Activated CD4-positive, alpha-beta T cell treated with anti-CD3 and anti-CD28 coated beads for 36 hours (primary cell): Measurements from ENCODE around the gene ALDH5A1. TPM values are rescaled to one million over a fixed set of nuclear protein-coding genes. Genes with fewer than 3 reads are reported as not detected.

Experiments used
- ATAC-seq: fragments of 200-7000 bp; cut with Tn5 transposase; one replicate; pipeline ENCODE4 v1.10.0; 2021; ENCODE audit warnings: mild to moderate bottlenecking, moderate library complexity
- CTCF ChIA-PET: fragments of 350-600 bp; sonication (Branson Sonifier 250); formaldehyde crosslinking; loops from one replicate; lab custom pipeline; 2021; ENCODE audit warnings: antibody characterized with exemption; lab: Charles Lee
- POLR2A ChIA-PET: fragments of 350-600 bp; sonication (Branson Sonifier 250); formaldehyde crosslinking; loops from one replicate; lab custom pipeline; 2021; ENCODE audit warnings: antibody characterized with exemption, inconsistent platforms; lab: Charles Lee
- DNase-seq: peaks from one replicate; pipeline ENCODE4 v3.0.0-alpha.2; 2020
- H3K27ac Mint-ChIP-seq: one replicate; pipeline ENCODE4 v1.8.0; 2021; ENCODE audit warnings: mixed read lengths
- H3K27me3 Mint-ChIP-seq: one replicate; pipeline ENCODE4 v1.8.0; 2021; ENCODE audit warnings: mixed read lengths
- H3K36me3 Mint-ChIP-seq: one replicate; pipeline ENCODE4 v1.8.0; 2021; ENCODE audit warnings: low read depth, mixed read lengths
- H3K4me1 Mint-ChIP-seq: one replicate; pipeline ENCODE4 v1.8.0; 2021; ENCODE audit warnings: mixed read lengths
- H3K4me3 Mint-ChIP-seq: one replicate; pipeline ENCODE4 v1.8.0; 2021; ENCODE audit warnings: mild to moderate bottlenecking, moderate library complexity, mixed read lengths
- H3K9me3 Mint-ChIP-seq: one replicate; pipeline ENCODE4 v1.8.0; 2021; ENCODE audit warnings: low read depth, mixed read lengths
- intact Hi-C, 2 experiments: fragments of 100-400 bp; cut with DNase I in 1 of 2; cut with micrococcal nuclease in 1 of 2; formaldehyde crosslinking; loops; one replicate each; pipeline versions ENCODE4 v1.14.2 to v1.15.1; 2022 to 2024; cut with DNase I, micrococcal nuclease
- total RNA-seq, 2 experiments: library from RNA; stranded (reverse); gene quantifications; one replicate each; pipeline ENCODE4 v1.2.3, GENCODE V29; 2021

The ALDH5A1 gene
- total RNA-seq, 2 experiments from 2014 or later = 16.5 to 18.8 TPM

DNA sequence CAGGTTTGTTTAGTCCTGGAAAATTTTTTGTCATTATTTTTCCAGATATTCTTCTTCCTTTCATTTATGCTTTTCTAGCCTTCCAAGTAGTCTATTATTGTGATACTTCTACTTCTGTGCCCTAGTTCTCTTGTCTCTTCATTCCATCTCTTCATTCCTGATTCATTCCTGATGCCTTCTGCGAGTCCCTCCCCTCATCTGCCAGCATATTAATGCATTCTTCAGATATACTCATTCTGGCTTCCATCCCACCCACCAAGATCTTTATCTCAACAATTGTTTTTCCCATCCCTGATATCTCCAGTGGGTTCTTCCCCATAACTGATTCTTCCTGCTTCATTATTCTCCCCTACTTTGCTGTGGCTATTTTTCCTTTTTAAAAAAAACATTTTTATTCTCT lies 35.2 kb downstream of the ALDH5A1 start:
- Mint-ChIP-seq H3K27ac (no peak overlapping the region), H3K36me3 (peaks cover 6% of the 10 kb centered on the region), H3K4me3 (no peak overlapping the region), H3K27me3 (no peaks in the 10 kb centered on the region), H3K9me3 (no peaks in the 10 kb centered on the region), H3K4me1 (peaks cover 9% of the 10 kb centered on the region)
- POLR2A ChIA-PET = no interaction called here
- ATAC-seq (no peak), DNase-seq (no peak)
- intact Hi-C loops = loop anchor here in 1 of 2 experiments (10.0 kb wide), 2 partner anchors 165 to 235 kb away; no protein-coding TSS in a partner anchor
- CTCF ChIA-PET = no interaction called here

DNA sequence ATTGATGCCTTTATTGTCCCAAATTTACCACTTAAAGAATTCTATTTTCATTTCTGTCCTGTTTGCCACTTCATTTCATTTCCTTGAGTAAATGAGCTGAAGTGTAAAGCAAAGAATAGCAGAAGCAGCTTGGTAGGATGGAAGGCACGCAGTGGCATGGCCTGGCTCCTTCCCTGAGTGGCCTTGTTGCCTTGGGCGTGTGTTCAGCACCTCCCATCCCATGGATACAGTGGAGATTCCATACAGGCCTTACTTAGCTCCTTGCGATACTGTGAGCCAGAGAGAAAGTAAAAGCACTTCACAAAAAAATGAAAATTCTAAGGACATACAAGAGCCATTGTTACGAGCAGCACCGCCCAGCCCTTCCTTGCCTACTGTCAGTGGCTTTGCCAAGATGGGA lies 39.6 kb downstream of the ALDH5A1 start:
- ATAC-seq = no peak
- no peak overlapping the region for H3K4me3 Mint-ChIP-seq
- no peaks in the 10 kb centered on the region for H3K9me3 Mint-ChIP-seq
- peaks cover 4% of the 10 kb centered on the region for H3K36me3 Mint-ChIP-seq
- H3K4me1 Mint-ChIP-seq = no peaks in the 10 kb centered on the region
- DNase-seq = no peak
- H3K27me3 Mint-ChIP-seq = no peaks in the 10 kb centered on the region
- CTCF ChIA-PET = interaction anchor here (0.6 to 1.1 kb wide), 5 partner anchors 9 to 438 kb away, joined by 3 read pairs; no protein-coding TSS in a partner anchor
- POLR2A ChIA-PET = no interaction called here
- H3K27ac Mint-ChIP-seq = no peak overlapping the region
- intact Hi-C loops = no loop called here

DNA sequence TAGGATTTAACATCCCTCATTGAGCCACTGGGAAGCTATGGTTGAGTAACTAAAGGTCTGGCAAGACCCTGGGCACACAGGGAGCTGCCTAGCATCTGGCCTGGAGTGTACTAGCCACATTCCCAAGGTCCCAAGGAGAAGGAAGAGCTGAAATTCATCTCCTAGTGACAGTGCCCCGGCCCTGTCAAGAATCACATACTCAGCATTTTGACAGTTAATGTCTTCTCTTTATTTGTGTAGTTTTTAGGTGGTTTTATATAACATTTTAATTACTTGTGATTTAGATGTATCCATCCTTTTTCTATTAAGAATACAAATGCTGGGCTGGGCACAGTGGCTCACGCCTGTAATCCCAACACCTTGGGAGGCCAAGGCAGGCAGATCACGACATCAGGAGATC lies 40.4 kb downstream of the ALDH5A1 start:
- Mint-ChIP-seq H3K4me3 (no peak overlapping the region), H3K27me3 (no peaks in the 10 kb centered on the region), H3K36me3 (peaks cover 2% of the 10 kb centered on the region), H3K27ac (no peak overlapping the region), H3K9me3 (no peaks in the 10 kb centered on the region), H3K4me1 (no peaks in the 10 kb centered on the region)
- ChIA-PET CTCF (interaction anchor here (0.9 to 1.7 kb wide), 3 partner anchors 12 to 19 kb away, joined by 3 to 7 read pairs (median 3); no protein-coding TSS in a partner anchor), POLR2A (no interaction called here)
- intact Hi-C loops = no loop called here
- no peak for ATAC-seq
- DNase-seq = no peak

DNA sequence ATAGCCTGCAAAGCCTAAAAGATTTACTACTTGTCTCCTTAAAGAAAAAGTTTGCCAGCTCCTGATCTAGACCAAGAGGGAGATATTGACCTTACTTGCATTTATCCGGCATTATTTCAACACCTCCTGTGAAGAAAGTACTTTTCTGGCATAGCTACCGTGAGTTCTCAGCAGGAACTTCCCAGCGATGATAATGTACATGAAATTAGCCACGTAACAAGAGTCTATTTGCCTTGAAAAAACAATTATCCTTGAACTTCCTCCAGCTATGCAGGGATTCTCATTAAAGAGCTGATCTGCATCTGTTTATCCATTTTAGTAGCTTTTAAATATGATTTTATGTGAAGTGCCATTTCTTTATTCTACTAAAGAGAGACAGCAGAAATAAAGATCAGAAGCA lies 41.7 kb downstream of the ALDH5A1 start:
- H3K9me3 Mint-ChIP-seq = no peaks in the 10 kb centered on the region
- no peak overlapping the region for H3K4me3 Mint-ChIP-seq
- intact Hi-C loops = no loop called here
- DNase-seq = no peak
- no peaks in the 10 kb centered on the region for H3K4me1 Mint-ChIP-seq
- H3K36me3 Mint-ChIP-seq = peaks cover 2% of the 10 kb centered on the region
- ChIA-PET POLR2A (no interaction called here), CTCF (interaction anchor here (0.6 to 1.7 kb wide), 6 partner anchors 13 to 231 kb away, joined by 3 to 7 read pairs (median 4); partner anchors contain the start of gene KIAA0319)
- no peak overlapping the region for H3K27ac Mint-ChIP-seq
- ATAC-seq = no peak
- no peaks in the 10 kb centered on the region for H3K27me3 Mint-ChIP-seq

DNA sequence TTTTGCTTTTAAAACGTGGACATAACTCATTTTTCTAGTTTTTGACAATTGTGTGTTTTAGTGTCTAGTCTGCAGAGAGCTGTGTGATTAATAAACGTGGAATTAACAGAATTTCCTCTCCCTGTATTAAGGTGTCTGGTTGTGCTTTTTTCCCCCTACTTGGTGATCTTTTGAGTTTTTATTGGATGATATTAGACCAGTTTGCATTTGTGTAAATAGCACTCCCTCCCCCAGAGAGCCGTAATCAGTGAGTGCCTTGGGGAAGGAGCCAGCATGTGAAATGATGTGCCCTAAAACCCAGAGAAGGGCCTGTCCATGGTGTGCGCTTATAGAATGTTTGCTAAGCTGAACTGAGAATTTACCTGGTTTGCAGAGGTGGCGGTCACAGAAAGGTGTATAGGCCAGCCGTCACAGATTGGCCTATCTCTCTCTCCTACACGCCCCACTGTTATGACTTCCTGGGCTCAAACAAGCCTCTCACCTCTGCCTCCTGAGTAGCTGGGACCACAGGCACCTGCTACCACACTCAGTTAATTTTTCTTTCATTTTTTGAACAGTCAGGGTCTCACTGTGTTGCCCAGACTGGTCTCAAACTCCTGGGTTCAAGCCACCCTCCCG lies 42.4 kb downstream of the ALDH5A1 start:
- Mint-ChIP-seq H3K4me1 (no peaks in the 10 kb centered on the region), H3K9me3 (no peaks in the 10 kb centered on the region), H3K36me3 (peaks cover 2% of the 10 kb centered on the region), H3K27me3 (no peaks in the 10 kb centered on the region), H3K27ac (no peak overlapping the region), H3K4me3 (no peak overlapping the region)
- intact Hi-C loops = no loop called here
- ATAC-seq (no peak), DNase-seq (no peak)
- CTCF ChIA-PET = interaction anchor here (0.9 to 1.3 kb wide), 4 partner anchors 14 to 44 kb away, joined by 3 to 4 read pairs (median 4); no protein-coding TSS in a partner anchor
- POLR2A ChIA-PET = no interaction called here

DNA sequence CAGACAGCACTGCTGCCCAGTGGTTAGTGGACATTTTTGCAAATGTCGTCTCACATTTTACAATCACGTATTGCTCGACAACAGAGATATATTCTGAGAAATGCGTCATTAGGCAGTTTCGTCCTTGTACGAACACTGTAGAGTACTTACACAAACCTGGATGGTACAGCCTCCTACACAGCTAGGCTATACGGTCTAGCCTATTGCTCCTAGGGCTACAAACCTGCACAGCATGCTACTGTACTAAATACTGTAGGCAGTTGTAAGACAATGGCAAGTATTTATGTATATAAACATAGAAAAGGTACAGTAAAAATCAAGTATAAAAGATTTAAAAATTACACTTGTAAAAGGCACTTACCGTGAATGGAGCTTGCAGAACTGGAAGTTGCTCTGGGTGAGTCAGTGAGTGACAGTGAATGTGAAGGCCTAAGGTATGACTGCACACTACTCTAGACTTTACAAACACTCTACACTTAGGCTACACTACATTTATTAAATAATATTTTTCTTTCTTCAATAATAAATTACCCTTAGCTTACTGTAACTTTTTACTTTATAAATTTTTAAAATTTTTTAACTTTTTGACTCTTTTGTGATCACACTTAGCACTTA lies 43.1 kb downstream of the ALDH5A1 start:
- CTCF ChIA-PET = interaction anchor here (0.9 to 1.3 kb wide), 2 partner anchors 14 to 17 kb away, joined by 3 to 4 read pairs; no protein-coding TSS in a partner anchor
- H3K4me3 Mint-ChIP-seq = no peak overlapping the region
- ATAC-seq (no peak), DNase-seq (no peak)
- H3K9me3 Mint-ChIP-seq = no peaks in the 10 kb centered on the region
- no peaks in the 10 kb centered on the region for H3K4me1 Mint-ChIP-seq
- POLR2A ChIA-PET = no interaction called here
- intact Hi-C loops = no loop called here
- H3K27ac Mint-ChIP-seq = no peak overlapping the region
- H3K36me3 Mint-ChIP-seq = peaks cover 2% of the 10 kb centered on the region
- no peaks in the 10 kb centered on the region for H3K27me3 Mint-ChIP-seq

DNA sequence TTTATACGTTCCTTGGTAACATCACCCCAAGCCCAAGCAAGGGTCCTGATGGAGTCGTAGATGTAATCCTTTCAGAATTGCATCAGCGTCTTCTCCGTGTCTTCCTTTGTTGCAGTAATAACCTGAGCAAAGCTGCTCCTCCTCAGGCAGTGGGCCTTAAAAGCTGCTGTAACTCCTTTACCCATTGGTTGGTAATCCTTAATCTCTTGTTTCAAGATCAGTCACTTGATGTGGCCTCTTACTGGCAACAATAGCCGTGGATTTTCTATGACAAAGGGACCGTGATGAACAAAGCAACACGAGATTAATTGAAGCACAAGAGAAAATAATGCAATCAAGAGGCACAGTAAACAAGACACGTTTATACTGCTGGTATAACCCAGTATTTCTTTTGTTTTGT lies 44.6 kb downstream of the ALDH5A1 start:
- no peaks in the 10 kb centered on the region for H3K27me3 Mint-ChIP-seq
- H3K4me3 Mint-ChIP-seq = no peak overlapping the region
- H3K4me1 Mint-ChIP-seq = no peaks in the 10 kb centered on the region
- DNase-seq (no peak), ATAC-seq (no peak)
- ChIA-PET CTCF (no interaction called here), POLR2A (no interaction called here)
- intact Hi-C loops = no loop called here
- H3K36me3 Mint-ChIP-seq = peaks cover under 1% of the 10 kb centered on the region
- H3K9me3 Mint-ChIP-seq = no peaks in the 10 kb centered on the region
- no peak overlapping the region for H3K27ac Mint-ChIP-seq

DNA sequence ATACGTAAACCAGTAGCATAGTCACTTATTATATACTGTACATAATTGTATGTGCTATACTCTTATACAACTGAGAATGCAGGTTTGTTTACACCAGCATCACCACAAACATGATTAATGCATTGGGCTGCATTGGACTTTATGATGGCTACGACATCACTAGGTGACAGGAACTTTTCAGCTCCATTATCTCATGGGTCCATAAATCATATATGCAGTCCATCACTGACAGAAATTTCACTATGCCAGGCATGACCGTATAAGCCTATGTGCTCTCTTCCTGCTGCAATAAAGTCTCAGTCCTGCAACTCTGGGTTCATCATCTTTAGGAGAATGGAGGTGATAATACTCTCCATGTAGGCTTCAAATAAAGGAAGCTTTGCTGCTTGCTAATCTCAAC lies 45.4 kb downstream of the ALDH5A1 start:
- H3K27me3 Mint-ChIP-seq = no peaks in the 10 kb centered on the region
- intact Hi-C loops = loop anchor here in 1 of 2 experiments (10.0 kb wide), 1 partner anchor 255 kb away; no protein-coding TSS in a partner anchor
- H3K27ac Mint-ChIP-seq = no peak overlapping the region
- no peaks in the 10 kb centered on the region for H3K9me3 Mint-ChIP-seq
- no peak for DNase-seq
- ChIA-PET CTCF (no interaction called here), POLR2A (no interaction called here)
- no peaks in the 10 kb centered on the region for H3K4me1 Mint-ChIP-seq
- H3K36me3 Mint-ChIP-seq = no peaks in the 10 kb centered on the region
- no peak for ATAC-seq
- H3K4me3 Mint-ChIP-seq = no peak overlapping the region

DNA sequence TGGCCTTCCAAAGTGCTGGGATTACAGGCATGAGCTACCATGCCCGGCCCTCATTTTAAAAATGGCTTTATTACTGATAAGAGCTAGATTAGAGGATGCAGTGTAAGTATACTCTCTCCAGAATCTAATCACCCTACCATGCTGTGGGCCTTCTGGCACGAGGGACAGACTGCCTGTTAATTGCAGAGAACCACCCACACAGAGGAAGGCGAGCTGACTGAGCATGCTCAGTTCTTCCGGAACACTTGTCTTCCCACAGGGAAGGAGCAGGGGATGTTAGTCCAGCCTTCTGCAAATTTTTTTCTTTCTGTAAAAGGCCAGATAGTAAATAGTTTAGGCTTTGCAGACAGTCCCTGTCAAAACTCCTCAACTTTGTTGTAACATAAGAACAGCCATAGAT lies 48.9 kb downstream of the ALDH5A1 start:
- ChIA-PET CTCF (interaction anchor here (0.6 to 0.7 kb wide), 2 partner anchors 9 to 78 kb away, joined by 3 read pairs; no protein-coding TSS in a partner anchor), POLR2A (no interaction called here)
- Mint-ChIP-seq H3K9me3 (no peaks in the 10 kb centered on the region), H3K4me1 (peaks cover 5% of the 10 kb centered on the region), H3K4me3 (no peak overlapping the region), H3K27ac (no peak overlapping the region), H3K36me3 (no peaks in the 10 kb centered on the region), H3K27me3 (peaks cover 2% of the 10 kb centered on the region)
- intact Hi-C loops = loop anchor here in 1 of 2 experiments (10.0 kb wide), 1 partner anchor 259 kb away; no protein-coding TSS in a partner anchor
- DNase-seq (no peak), ATAC-seq (no peak)

DNA sequence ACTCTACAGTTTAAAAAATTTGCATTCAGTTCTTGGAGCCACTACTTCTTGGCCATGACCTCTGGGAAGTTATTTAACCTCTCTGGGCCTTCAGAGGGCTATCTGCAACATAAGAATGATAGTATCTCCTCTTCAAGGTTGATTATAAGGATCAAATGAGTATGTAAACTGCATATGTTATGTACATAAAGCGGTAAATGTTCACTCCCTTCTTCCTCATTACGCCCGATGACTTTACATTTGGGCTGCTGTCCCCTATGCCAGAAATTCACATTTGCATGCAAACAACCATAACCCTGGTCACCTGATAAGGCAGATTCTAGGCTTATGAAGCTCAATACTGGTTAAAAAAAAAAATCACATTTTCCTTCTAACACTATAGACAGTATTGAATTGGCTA lies 50.4 kb downstream of the ALDH5A1 start:
- peaks cover 5% of the 10 kb centered on the region for H3K4me1 Mint-ChIP-seq
- no peaks in the 10 kb centered on the region for H3K9me3 Mint-ChIP-seq
- intact Hi-C loops = loop anchor here in 1 of 2 experiments (10.0 kb wide), 1 partner anchor 260 kb away; no protein-coding TSS in a partner anchor
- ChIA-PET POLR2A (no interaction called here), CTCF (no interaction called here)
- H3K36me3 Mint-ChIP-seq = no peaks in the 10 kb centered on the region
- no peak overlapping the region for H3K27ac Mint-ChIP-seq
- peaks cover 2% of the 10 kb centered on the region for H3K27me3 Mint-ChIP-seq
- DNase-seq = no peak
- no peak for ATAC-seq
- no peak overlapping the region for H3K4me3 Mint-ChIP-seq

DNA sequence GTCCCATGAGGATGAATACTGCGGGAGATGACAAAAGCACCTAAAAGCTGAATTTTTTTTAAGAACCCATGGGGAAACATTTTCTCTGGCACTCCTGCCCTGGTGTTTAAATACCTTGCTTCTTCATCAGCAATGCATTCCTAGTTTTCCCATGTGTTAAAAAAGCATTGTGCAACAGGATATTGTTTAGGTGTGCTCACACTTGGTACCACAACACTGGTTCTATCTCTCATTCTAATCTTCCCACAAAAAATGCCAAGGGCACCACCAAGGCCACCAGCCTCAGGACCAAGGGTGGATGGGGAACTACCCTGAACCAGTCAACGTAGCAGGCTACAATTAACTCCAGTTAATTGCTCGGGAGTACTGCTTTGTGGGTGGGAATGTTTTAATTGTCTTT lies 50.9 kb downstream of the ALDH5A1 start:
- DNase-seq (no peak), ATAC-seq (no peak)

More for the DNA sequence above, 50.9 kb downstream of the ALDH5A1 start:
- Mint-ChIP-seq H3K9me3 (no peaks in the 10 kb centered on the region), H3K27me3 (peaks cover 2% of the 10 kb centered on the region), H3K36me3 (no peaks in the 10 kb centered on the region), H3K27ac (no peak overlapping the region), H3K4me1 (peaks cover 5% of the 10 kb centered on the region), H3K4me3 (no peak overlapping the region)
- intact Hi-C loops = loop anchor here in 1 of 2 experiments (10.0 kb wide), 1 partner anchor 261 kb away; no protein-coding TSS in a partner anchor
- ChIA-PET CTCF (interaction anchor here (0.7 to 1.4 kb wide), 3 partner anchors 186 to 536 kb away, joined by 3 to 4 read pairs (median 3); no protein-coding TSS in a partner anchor), POLR2A (no interaction called here)
